Measurements from ENCODE around the gene ZBTB47. TPM values are rescaled to one million over a fixed set of nuclear protein-coding genes. Genes with fewer than 3 reads are reported as not detected.
A peak's percentile ranks its signal among the peaks of the same experiment; 100 is the strongest.

Gene ZBTB47
- total RNA-seq, 1 donor from 2014 or later: 28.1 TPM

DNA sequence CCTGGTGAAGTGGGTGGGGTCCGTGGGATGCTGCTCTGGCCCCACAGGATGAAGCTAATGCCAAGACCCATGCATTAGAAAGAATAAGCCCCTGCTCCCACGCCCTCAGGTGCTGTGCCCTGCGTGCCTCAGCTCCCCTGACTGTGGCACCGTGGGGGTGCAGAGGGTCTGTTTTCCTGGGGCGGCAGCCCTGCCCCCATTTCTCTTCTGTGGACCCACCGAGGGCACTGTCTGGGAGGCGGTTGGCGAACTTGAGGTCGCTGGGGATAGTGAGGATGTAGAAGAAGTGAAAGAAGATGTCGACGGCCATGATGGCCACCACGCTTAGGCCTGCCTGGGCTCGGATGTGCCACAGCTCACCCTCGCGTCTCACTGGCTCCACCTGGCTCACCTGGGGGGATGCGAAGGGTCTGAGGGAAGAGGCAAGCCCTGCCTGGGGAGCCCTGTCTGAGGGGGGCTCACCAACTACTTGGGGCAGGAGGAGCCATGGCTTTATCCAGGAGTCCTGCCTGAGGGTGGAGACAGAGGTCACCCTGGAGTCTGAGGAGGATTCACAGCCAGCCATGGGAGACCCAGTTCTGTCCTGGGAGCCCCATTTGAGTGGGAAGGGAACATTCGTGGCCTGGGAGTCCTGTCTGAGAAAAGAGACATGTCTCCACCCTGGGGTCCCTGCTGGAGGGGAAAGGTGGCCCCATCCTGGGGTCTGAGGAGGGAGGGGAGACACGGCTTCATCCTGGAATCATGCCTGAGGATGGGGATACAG, 44.0 kb downstream of the ZBTB47 start:
- TF ChIP-seq, protein P1, sequence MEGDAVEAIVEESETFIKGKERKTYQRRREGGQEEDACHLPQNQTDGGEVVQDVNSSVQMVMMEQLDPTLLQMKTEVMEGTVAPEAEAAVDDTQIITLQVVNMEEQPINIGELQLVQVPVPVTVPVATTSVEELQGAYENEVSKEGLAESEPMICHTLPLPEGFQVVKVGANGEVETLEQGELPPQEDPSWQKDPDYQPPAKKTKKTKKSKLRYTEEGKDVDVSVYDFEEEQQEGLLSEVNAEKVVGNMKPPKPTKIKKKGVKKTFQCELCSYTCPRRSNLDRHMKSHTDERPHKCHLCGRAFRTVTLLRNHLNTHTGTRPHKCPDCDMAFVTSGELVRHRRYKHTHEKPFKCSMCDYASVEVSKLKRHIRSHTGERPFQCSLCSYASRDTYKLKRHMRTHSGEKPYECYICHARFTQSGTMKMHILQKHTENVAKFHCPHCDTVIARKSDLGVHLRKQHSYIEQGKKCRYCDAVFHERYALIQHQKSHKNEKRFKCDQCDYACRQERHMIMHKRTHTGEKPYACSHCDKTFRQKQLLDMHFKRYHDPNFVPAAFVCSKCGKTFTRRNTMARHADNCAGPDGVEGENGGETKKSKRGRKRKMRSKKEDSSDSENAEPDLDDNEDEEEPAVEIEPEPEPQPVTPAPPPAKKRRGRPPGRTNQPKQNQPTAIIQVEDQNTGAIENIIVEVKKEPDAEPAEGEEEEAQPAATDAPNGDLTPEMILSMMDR (IDR thresholded peaks at IDR 0.05): no peak
- intact Hi-C loops (cut with DNase I): no loop called here
- ATAC-seq: no peak

DNA sequence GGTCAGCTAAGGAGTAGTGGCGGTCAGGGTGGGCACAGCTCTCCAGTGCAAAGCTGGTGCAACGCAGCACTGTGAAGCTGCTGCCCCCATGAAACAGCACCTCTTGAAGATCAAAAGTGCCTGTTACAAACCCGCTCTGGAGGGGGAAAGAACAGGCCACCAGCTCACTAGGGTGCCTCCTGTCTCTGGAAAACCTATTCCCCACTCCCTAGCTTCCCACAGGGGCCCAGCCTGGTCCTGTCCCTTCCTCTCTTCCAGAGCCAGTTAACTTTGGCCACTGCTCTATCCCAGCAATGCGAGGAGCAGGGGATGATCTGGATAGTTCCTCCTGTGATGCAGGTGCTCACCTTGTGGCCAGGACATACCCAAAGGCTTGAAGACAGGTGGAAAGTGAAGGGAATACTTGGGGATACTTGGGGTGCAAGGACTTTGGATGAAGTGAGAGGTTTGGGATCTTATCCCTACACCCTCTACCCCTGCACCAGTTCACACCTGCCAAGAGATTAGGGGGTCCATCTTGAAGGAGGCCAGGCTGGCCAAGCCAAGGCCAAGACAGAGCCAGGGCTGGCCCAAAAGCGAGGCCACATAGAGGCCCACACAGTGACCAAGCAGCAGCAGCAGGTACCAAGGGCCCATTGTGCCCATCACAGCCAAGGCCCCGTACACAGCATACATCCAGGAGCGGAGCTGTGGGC, 44.9 kb downstream of the ZBTB47 start:
- intact Hi-C loops (cut with DNase I): no loop called here
- Histone ChIP-seq H3K27ac (no peak overlapping the region), H3K4me1 (no peaks in the 10 kb centered on the region), H3K36me3 (no peaks in the 10 kb centered on the region), H3K27me3 (no peaks in the 10 kb centered on the region), H3K4me3 (no peak overlapping the region), H3K9me3 (no peaks in the 10 kb centered on the region)
- TF ChIP-seq, protein P1 (IDR thresholded peaks at IDR 0.05): no peak
- DNase-seq (no peak), ATAC-seq (no peak)

More for the DNA sequence above, 44.0 kb downstream of the ZBTB47 start:
- no peaks in the 10 kb centered on the region for H3K36me3 ChIP-seq
- H3K9me3 ChIP-seq: no peaks in the 10 kb centered on the region
- no peaks in the 10 kb centered on the region for H3K4me1 ChIP-seq
- H3K27ac ChIP-seq: no peak overlapping the region
- H3K27me3 ChIP-seq: no peaks in the 10 kb centered on the region
- no peak for DNase-seq
- no peak overlapping the region for H3K4me3 ChIP-seq

DNA sequence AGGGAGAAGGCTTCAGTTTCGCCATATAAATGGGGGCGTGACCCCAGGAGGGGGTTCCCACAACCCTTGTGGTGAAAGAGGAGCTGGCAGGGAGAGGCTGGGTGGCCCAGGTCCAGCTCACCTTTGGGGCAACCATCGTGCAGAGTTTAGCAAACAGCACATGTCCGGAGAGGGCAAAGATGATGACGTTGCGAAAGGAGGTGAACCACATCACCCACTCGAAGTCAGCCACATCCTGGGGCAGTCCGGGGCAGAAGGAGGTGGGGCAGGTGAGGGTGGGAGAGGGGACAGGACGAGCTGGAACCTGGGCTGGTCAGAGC, 45.4 kb downstream of the ZBTB47 start:
- peak; percentile 80 for DNase-seq
- no peaks in the 10 kb centered on the region for H3K27me3 ChIP-seq
- H3K27ac ChIP-seq: no peak overlapping the region
- ATAC-seq: peak; percentile 67
- H3K36me3 ChIP-seq: no peaks in the 10 kb centered on the region
- TF ChIP-seq, protein P1 (IDR thresholded peaks at IDR 0.05): no peak
- intact Hi-C loops (cut with DNase I): no loop called here
- no peak overlapping the region for H3K4me3 ChIP-seq
- no peaks in the 10 kb centered on the region for H3K4me1 ChIP-seq
- H3K9me3 ChIP-seq: no peaks in the 10 kb centered on the region

DNA sequence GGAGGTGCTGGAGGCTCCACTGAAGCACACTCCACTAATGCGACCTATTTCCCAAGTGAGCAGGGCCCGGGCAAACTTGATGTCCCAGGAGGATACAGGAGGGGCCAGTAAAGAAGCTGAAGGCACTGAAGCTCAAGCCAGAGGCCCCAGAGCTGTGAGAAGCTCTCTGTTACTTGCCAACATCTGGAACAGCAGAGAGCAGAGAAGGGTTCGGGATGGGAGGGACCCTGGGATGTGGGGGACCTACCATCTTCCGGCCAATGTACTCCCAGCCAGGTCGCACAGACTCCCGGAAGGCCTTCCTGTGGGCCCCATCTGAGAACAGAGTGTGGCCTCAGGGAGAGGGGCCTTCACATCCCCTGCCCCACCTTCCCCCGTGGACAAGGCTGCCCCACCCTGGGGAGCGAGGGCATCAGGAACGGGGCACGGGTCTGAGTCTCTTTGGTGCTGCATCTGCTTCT, 46.0 kb downstream of the ZBTB47 start:
- no peak for DNase-seq
- TF ChIP-seq, protein P1 (IDR thresholded peaks at IDR 0.05): no peak
- Histone ChIP-seq H3K27me3 (no peaks in the 10 kb centered on the region), H3K36me3 (no peaks in the 10 kb centered on the region), H3K4me1 (no peaks in the 10 kb centered on the region), H3K9me3 (no peaks in the 10 kb centered on the region), H3K4me3 (no peak overlapping the region), H3K27ac (no peak overlapping the region)
- intact Hi-C loops (cut with DNase I): no loop called here
- ATAC-seq: no peak

DNA sequence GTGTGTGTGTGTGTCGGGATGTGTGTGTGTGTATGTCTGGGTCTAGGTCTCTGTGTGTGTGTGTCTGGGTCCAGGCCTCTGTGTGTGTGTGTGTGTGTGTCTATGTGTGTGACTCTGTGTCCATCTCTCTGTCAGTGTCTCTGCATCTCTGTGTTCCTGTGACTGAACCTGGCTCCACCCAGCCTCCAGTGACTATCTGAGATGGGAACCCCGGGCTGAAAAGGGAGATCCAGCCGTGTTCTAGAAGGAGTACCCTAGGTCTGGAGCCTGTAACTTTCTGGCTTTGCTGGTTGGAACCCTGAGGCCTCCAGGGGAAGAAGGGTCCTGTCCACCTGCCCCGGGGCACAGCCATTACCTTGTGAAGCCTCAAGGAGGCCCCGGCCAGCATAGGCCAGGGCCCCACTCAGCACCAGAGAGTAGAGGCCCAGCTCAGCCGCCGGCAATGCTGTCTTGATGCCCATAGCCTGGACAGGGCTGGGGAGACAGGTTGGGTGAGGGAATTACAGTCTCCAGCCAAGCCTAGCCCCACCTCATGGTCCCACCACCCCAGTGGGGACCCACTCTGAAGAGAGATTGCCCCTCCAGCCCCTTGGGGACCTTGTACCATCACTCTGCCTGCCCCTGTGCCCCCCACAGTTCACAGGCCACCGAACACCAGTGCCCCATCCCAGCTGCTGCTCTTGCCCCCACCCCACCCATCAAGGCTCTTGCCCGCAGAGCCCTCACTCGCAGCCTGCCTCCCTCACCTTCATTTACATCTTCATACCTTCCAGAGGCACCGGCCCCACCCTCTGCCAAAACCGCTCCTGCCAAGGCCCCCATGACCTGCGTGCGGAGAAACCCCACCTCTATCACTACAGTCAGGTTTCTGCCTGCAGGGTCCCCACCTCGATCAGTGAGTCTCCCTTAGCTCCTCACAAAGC, 47.1 kb downstream of the ZBTB47 start:
- Histone ChIP-seq H3K4me1 (no peaks in the 10 kb centered on the region), H3K4me3 (no peak overlapping the region), H3K27me3 (no peaks in the 10 kb centered on the region), H3K9me3 (no peaks in the 10 kb centered on the region), H3K27ac (no peak overlapping the region), H3K36me3 (no peaks in the 10 kb centered on the region)
- no peak for DNase-seq
- intact Hi-C loops (cut with DNase I): no loop called here
- no peak for ATAC-seq
- TF ChIP-seq, protein P1 (IDR thresholded peaks at IDR 0.05): no peak
